ENCODE results near the gene SELENOW.
A peak's percentile ranks its signal among the peaks of the same experiment; 100 is the strongest.
"Not testable (repeated sequence)": the region's sequence is repeated elsewhere in the genome, so short reads cannot be mapped to it uniquely, and the experiment has no call there.

The SELENOW gene

GRCh38 chr19:47777245-47778048, 1.1 kb upstream of the SELENOW start:
- peak overlapping the region; percentile 93 for H3K4me3 ChIP-seq (ENCODE audit: low read depth, low read length)
- DNase-seq (ENCODE audit: low read depth), result not testable (repeated sequence)

GRCh38 chr19:47778954-47779351, 450 bp downstream of the SELENOW start:
- no peak for DNase-seq (ENCODE audit: low read depth)

GRCh38 chr19:47779524-47780214, 1.2 kb downstream of the SELENOW start:
- H3K4me3 ChIP-seq (ENCODE audit: low read depth, low read length), result peak overlapping the region; percentile 93
- no peak for DNase-seq (ENCODE audit: low read depth)

More at GRCh38 chr19:47778954-47779351, 450 bp downstream of the SELENOW start:
- peak overlapping the region; percentile 93 for H3K4me3 ChIP-seq (ENCODE audit: low read depth, low read length)

GRCh38 chr19:47780215-47780551, 1.7 kb downstream of the SELENOW start:
- peak overlapping the region; percentile 93 for H3K4me3 ChIP-seq (ENCODE audit: low read depth, low read length)
- no peak for DNase-seq (ENCODE audit: low read depth)

- no peak overlapping the region for H3K4me3 ChIP-seq (ENCODE audit: low read depth, low read length)
- DNase-seq (ENCODE audit: low read depth), result no peak
Observed at GRCh38 chr19:47781590-47782262, 3.2 kb downstream of the SELENOW start.

- H3K4me3 ChIP-seq (ENCODE audit: low read depth, low read length), result no peak overlapping the region
- DNase-seq (ENCODE audit: low read depth), result no peak
Observed at GRCh38 chr19:47786566-47786965, 8.1 kb downstream of the SELENOW start.

- not testable (repeated sequence) for H3K4me3 ChIP-seq (ENCODE audit: low read depth, low read length); DNase-seq (ENCODE audit: low read depth)
Observed at GRCh38 chr19:47787307-47787706, 8.8 kb downstream of the SELENOW start.

GRCh38 chr19:47789811-47790210, 11.3 kb downstream of the SELENOW start:
- H3K4me3 ChIP-seq (ENCODE audit: low read depth, low read length); DNase-seq (ENCODE audit: low read depth): not testable (repeated sequence)

GRCh38 chr19:47790398-47790814, 11.9 kb downstream of the SELENOW start:
- H3K4me3 ChIP-seq (ENCODE audit: low read depth, low read length), result no peak overlapping the region
- DNase-seq (ENCODE audit: low read depth), result no peak

GRCh38 chr19:47792616-47793015, 14.1 kb downstream of the SELENOW start:
- DNase-seq (ENCODE audit: low read depth), result no peak
- no peak overlapping the region for H3K4me3 ChIP-seq (ENCODE audit: low read depth, low read length)

GRCh38 chr19:47794526-47794925, 16.0 kb downstream of the SELENOW start:
- H3K4me3 ChIP-seq (ENCODE audit: low read depth, low read length), result no peak overlapping the region
- DNase-seq (ENCODE audit: low read depth), result no peak

GRCh38 chr19:47796785-47797184, 18.3 kb downstream of the SELENOW start:
- no peak for DNase-seq (ENCODE audit: low read depth)
- H3K4me3 ChIP-seq (ENCODE audit: low read depth, low read length), result no peak overlapping the region

- DNase-seq (ENCODE audit: low read depth), result no peak
- no peak overlapping the region for H3K4me3 ChIP-seq (ENCODE audit: low read depth, low read length)
Observed at GRCh38 chr19:47797996-47798903, 19.7 kb downstream of the SELENOW start.

GRCh38 chr19:47798904-47799266, 20.4 kb downstream of the SELENOW start:
- no peak for DNase-seq (ENCODE audit: low read depth)
- no peak overlapping the region for H3K4me3 ChIP-seq (ENCODE audit: low read depth, low read length)

- DNase-seq (ENCODE audit: low read depth), result no peak
- H3K4me3 ChIP-seq (ENCODE audit: low read depth, low read length), result no peak overlapping the region
Observed at GRCh38 chr19:47801270-47801669, 22.8 kb downstream of the SELENOW start.

GRCh38 chr19:47802521-47803043, 24.1 kb downstream of the SELENOW start:
- no peak overlapping the region for H3K4me3 ChIP-seq (ENCODE audit: low read depth, low read length)
- no peak for DNase-seq (ENCODE audit: low read depth)

- H3K4me3 ChIP-seq (ENCODE audit: low read depth, low read length); DNase-seq (ENCODE audit: low read depth): not testable (repeated sequence)
Observed at GRCh38 chr19:47803148-47803547, 24.6 kb downstream of the SELENOW start.

- not testable (repeated sequence) for H3K4me3 ChIP-seq (ENCODE audit: low read depth, low read length)
Observed at GRCh38 chr19:47803671-47804070, 25.2 kb downstream of the SELENOW start.

GRCh38 chr19:47804451-47804850, 25.9 kb downstream of the SELENOW start, which contains the start of gene TPRX1:
Gene TPRX1 (minus strand): TSS chr19:47804551. CDS start chr19:47804539, 12 bp downstream.
- not testable (repeated sequence) for H3K4me3 ChIP-seq (ENCODE audit: low read depth, low read length); DNase-seq (ENCODE audit: low read depth)

More at GRCh38 chr19:47803671-47804070, 25.2 kb downstream of the SELENOW start:
- DNase-seq (ENCODE audit: low read depth), result not testable (repeated sequence)

Measured in skeletal muscle cell (primary cell).